ENCODE results near the gene TMPRSS3.

TMPRSS3 gene

DNA sequence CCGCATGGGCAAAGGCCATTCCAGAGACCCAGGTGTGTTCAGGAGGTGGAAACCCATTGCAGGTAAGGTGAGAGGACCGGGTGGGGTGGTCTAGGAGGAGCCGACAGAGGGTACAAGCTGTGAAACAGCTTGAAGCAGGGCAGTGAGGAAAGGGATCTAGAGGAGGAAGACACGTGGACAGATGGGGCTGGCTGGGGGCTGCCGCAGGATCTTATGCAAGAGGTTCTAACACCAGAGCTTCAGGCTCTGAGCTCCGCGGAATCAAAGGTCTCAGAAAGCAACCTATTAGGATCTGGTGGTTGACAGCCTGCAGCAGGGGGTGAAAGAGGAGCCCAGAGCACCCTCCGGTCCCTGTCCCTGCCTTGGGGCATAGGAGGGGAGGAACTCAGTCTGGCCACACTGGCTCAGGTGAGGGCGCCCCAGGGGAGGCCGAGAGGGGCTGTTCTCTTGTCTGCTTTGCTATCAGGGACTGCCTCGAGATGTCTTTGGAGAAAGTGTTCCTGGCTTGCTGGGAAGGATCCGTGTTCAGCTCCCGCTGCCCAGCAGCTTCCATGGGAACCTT lies 31.5 kb downstream of the TMPRSS3 start:
- DNase-seq (ENCODE audit: low read depth): no peak
- no peak overlapping the region for H3K4me3 ChIP-seq (ENCODE audit: control insufficient read depth, low read depth, low read length)
- TF ChIP-seq, protein P1, sequence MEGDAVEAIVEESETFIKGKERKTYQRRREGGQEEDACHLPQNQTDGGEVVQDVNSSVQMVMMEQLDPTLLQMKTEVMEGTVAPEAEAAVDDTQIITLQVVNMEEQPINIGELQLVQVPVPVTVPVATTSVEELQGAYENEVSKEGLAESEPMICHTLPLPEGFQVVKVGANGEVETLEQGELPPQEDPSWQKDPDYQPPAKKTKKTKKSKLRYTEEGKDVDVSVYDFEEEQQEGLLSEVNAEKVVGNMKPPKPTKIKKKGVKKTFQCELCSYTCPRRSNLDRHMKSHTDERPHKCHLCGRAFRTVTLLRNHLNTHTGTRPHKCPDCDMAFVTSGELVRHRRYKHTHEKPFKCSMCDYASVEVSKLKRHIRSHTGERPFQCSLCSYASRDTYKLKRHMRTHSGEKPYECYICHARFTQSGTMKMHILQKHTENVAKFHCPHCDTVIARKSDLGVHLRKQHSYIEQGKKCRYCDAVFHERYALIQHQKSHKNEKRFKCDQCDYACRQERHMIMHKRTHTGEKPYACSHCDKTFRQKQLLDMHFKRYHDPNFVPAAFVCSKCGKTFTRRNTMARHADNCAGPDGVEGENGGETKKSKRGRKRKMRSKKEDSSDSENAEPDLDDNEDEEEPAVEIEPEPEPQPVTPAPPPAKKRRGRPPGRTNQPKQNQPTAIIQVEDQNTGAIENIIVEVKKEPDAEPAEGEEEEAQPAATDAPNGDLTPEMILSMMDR (conservative IDR thresholded peaks at IDR 0.05; ENCODE audit: control insufficient read depth, insufficient read depth, low read depth, low read length): no peak

DNA sequence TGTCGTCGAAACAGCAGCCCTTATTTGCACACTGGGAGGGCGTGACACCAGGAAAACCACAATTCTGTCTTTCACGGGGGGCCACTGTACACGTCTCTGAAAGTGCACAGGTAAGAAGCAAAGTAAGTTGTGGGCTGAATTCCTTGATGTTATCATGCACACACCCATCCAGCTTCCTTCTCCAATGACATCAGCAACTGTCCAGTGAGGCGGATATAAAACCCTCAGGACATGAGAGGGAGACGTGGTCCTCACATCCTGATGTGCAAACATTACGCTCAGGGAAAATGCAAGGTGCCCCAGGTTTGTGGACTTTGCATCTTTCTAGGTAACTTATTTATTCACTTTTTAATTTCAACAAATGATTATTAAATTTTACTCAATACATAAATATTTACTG lies 32.5 kb downstream of the TMPRSS3 start:
- H3K4me3 ChIP-seq (ENCODE audit: control insufficient read depth, low read depth, low read length): no peak overlapping the region
- TF ChIP-seq, protein P1 (conservative IDR thresholded peaks at IDR 0.05; ENCODE audit: control insufficient read depth, insufficient read depth, low read depth, low read length): no peak
- DNase-seq (ENCODE audit: low read depth): no peak

DNA sequence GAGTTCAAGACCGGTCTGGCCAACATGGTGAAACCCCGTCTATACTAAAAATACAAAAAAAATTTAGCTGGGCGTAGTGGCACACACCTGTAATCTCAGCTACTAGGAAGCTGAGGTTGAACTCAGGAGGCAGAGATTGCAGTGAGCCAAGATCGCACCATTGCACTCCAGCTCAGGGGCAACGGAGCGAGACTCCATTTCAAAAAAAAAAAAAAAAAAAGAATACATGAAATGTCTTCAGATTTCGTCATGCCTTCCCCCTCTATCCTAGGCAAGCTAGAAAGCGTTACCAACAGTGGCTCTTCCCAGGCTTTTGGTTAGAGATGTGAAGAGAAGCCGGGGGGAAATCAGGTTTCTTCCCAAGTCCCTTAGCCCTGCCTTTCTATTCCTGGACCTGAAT lies 33.2 kb downstream of the TMPRSS3 start:
- TF ChIP-seq, protein P1 (conservative IDR thresholded peaks at IDR 0.05; ENCODE audit: control insufficient read depth, insufficient read depth, low read depth, low read length): no peak
- no peak overlapping the region for H3K4me3 ChIP-seq (ENCODE audit: control insufficient read depth, low read depth, low read length)
- DNase-seq (ENCODE audit: low read depth): no peak

DNA sequence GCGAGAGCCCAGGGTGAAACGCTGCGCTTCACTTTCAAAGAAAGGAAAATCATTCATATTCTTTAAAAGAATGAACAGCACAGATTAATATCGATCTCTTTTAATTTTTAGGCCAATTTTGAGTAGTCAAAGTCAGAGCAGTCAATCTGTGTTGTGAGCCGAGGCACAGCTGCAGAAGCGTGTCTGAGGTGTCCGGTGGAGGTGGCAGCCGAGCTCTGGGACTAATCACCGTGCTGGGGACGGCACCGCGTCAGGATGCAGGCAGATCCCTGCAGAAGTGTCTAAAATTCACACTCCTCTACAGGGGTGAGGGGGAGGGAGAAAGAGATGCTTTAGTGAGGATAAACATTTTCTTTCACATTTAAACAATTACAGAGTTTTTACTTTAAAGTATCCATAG lies 33.7 kb downstream of the TMPRSS3 start:
- H3K4me3 ChIP-seq (ENCODE audit: control insufficient read depth, low read depth, low read length): no peak overlapping the region
- DNase-seq (ENCODE audit: low read depth): no peak
- TF ChIP-seq, protein P1 (conservative IDR thresholded peaks at IDR 0.05; ENCODE audit: control insufficient read depth, insufficient read depth, low read depth, low read length): no peak

DNA sequence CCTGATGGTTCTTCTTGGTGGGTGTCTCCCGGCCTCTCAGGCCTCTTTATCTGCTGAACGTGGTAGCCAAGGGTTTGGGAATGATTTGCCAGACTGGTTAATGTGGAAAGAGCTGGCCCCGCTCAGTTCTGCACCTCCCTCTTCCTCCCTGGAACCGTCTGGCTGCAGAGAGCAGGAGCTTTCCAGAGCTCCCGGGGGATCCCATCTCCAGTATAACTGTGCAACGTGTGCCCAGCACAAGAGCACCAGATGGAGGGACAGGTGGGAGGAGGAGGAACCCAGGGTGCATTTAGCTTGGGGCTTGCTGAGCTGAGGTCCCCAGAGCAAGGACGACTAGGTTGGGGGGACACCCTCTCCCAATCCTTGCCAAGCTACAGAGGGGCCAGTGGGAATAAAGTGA lies 34.6 kb downstream of the TMPRSS3 start:
- no peak overlapping the region for H3K4me3 ChIP-seq (ENCODE audit: control insufficient read depth, low read depth, low read length)
- TF ChIP-seq, protein P1 (conservative IDR thresholded peaks at IDR 0.05; ENCODE audit: control insufficient read depth, insufficient read depth, low read depth, low read length): no peak
- DNase-seq (ENCODE audit: low read depth): no peak

DNA sequence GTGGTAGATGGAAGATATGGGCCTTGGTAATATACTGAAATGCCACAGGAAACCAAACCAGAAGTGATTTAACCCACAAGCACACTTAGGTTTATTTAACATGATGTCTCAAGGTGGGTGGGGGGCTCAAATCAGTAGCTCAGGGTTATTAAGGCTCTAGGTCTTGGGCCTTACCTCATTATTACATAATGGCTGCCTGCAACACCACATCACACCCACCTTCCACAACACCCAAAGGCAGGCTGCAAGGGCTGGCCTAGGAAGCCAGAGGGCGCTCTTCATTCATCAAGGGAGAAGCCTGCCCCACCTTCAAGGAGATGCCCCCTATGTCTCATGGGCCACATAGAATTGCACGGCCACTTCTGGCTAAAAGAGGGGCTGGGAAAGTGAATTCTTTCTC lies 35.5 kb downstream of the TMPRSS3 start:
- no peak for DNase-seq (ENCODE audit: low read depth)
- H3K4me3 ChIP-seq (ENCODE audit: control insufficient read depth, low read depth, low read length): no peak overlapping the region

More for the DNA sequence above, 35.5 kb downstream of the TMPRSS3 start:
- TF ChIP-seq, protein P1 (conservative IDR thresholded peaks at IDR 0.05; ENCODE audit: control insufficient read depth, insufficient read depth, low read depth, low read length): peak; percentile 3
